HG03571 (cell line): ENCODE measurements around the gene TACR1.
"Not testable (repeated sequence)": the region's sequence is repeated elsewhere in the genome, so short reads cannot be mapped to it uniquely, and the experiment has no call there.

Experiments used
- ATAC-seq: cut with Tn5 transposase; IDR thresholded peaks from one replicate; pipeline ENCODE4 v1.9.1; 2021; ENCODE audit not compliant: unreplicated experiment

The TACR1 gene

DNA sequence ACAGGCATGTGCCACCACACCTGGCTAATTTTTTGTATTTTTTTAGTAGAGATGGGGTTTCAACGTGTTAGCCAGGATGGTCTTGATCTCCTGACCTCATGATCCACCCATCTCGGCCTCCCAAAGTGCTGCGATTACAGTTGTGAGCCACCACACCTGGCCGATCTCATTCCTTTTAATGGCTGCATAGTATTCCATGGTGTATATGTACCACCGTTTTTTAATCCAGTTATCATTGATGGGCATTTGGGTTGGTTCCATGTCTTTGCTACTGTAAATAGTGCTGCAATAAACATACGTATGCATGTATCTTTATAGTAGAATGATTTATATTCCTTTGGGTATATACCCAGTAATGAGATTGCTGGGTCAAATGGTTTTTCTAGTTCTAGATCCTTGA lies 51.4 kb downstream of the TACR1 start:
- not testable (repeated sequence) for ATAC-seq

DNA sequence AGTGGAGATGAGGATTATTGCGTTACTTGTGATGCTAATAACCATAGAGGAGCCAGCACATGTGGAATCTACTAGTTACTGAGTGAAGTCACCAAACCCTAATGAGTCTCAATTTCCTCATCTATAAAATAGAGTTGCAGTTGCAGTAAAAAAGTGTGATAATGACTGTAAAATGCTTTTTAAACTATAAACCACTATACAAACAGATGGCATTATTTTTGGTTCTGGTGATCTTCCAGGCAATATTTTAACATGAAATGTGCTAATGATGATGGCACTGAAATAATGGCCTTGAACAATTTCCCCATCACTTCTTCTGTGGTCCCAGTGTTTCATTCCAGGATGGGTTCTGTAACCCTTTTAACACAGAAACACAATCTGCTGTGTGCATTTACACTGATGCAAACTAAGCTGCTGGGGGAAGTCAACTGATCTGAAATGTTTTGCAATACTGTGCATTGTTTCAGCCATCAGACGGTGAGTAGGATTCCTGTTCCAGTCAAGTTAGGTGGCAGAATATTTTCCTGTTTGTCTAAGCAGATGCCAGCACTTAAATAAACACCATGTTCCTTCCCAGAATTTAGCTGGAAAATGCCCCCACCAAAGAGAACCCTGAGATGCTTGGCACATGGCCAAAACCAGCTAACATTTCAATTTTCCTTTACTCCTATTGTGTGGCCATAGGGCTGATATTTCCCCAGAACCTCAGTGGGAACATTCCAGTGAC lies 52.6 kb downstream of the TACR1 start:
- no peak for ATAC-seq

- ATAC-seq = not testable (repeated sequence)
These were observed 53.1 kb downstream of the TACR1 start for GRCh38 chr2:75146221-75146605.

GRCh38 chr2:75142081-75142480 lies 57.2 kb downstream of the TACR1 start:
- no peak for ATAC-seq

GRCh38 chr2:75140288-75140687 lies 59.0 kb downstream of the TACR1 start:
- no peak for ATAC-seq

DNA sequence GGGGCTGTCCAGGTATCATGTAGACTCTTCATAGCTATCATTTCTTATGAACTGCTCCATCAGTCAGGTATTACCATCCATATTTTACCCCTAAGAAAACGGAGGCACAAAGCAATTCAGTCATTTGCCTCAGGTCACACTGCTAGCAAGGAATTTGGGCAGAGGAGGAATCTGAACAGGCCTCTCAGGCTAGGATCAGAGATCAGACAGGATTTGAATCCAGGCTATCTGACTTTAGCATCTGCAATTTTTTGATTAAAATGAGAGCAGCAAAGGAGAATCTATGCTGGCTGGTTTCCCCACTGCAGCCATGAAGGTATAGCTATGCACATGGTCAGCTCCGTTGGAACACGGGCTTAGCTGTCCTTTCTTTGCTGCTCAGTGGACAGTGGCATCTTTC lies 60.1 kb downstream of the TACR1 start:
- ATAC-seq = no peak

DNA sequence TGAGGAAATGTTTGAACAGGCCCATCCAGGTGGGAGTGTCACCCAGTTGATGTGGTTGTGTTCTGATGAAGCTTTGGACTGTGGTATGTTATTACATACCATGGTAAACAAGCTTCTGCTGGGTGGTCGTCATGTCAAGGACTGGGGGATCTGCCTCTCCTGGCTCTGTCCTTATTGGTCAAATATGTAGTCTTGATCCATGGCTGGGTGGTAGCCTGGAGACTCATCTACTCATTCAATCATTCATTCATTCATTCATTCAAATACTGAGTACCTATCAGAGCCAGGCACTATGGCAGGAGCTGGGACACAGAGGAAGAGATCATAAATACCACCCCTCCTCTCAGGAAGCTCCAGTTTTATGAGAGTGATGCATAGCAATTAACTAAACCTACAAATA lies 60.8 kb downstream of the TACR1 start:
- ATAC-seq = no peak

DNA sequence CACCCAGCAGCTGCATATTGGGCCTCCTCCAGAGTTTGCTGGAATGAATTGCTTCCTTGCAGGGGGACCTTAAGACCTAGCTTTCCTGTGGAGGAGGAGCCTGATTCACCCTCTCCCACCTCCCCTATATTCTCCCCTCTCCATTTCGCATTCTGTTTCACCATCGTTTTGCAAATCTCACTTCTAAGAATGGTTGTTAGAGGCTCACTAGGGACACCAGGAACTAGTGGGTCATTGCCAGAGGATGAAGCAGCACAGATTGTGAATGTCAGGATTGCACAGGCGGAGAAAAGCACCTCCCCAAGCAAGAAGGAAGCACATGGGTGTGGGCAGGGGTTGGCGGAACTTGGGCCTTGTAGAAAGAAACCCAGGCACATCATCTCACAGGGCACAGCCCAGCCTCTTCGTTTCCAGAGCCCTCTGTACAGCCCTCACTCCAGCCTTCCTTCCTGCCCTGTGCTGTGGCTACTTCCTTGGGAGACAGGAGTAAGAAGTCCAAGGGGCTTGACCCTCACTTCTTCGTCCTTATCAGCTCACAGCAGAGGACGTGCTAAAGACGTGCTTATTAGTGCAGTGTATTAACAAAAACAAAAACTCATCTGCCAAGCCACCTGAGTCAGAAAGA lies 63.4 kb downstream of the TACR1 start:
- no peak for ATAC-seq

DNA sequence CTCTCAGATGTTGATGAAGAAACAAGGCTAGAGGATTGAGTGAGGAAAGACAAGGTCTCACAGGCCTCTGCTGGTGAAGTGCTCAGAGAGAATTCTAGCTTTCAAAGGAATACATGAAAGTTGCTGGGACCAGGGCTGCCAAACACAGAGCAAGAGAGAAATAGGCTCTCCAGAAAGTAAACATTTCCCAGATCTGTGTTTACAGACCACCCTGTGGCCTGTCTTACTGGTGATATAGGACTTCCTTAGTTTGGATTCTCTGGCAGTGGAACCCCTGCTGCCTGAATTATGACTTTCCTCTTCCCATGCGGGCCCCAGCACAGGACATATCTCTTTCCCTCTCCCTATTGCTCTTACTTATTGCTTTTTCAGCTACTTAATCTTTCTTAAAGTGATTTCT lies 64.5 kb downstream of the TACR1 start:
- no peak for ATAC-seq

DNA sequence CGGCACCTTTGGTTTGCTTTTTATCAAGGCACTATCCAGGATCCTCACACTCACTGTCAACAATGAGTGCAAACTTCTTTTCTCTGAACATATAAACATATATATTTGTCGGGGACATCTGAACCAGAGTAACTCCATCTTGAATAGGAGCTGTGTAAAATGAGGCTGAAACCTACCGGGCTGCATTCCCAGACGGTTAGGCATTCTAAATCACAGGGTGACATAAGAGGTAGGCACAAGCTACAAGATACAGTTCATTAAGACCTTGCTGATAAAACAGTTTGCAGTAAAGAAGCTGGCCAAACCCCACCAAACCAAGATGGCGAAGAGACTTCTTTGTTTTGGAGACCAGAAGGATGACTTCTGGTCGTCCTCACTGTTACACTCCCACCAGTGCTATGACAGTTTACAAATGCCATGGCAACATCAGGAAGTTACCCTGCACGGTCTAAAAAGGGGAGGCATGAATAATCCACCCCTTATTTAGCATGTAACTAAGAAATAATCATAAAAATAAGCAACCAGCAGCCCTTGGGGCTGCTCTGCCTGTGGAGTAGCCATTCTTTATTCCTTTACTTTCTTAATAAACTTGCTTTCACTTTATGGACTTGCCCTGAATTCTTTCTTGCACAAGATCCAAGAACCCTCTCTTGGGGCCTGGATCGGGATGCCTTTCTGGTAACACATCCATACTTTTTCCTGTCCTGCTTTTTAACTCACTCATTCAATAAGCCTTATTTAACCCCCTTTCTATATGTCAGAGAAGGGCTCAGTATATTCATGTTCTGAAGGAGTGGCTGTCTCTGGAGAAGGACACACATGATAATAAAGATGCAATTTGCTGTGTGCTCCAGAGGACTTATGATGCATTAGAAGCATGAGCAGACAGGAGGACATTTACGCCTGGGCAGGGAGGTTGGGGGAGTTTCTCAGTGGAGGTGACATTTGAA lies 65.4 kb downstream of the TACR1 start:
- ATAC-seq = no peak

GRCh38 chr2:75130171-75130570 lies 69.1 kb downstream of the TACR1 start:
- no peak for ATAC-seq

GRCh38 chr2:75123876-75124275 lies 75.4 kb downstream of the TACR1 start:
- ATAC-seq = no peak

- no peak for ATAC-seq
These were observed 86.0 kb downstream of the TACR1 start for GRCh38 chr2:75113231-75113869.

DNA sequence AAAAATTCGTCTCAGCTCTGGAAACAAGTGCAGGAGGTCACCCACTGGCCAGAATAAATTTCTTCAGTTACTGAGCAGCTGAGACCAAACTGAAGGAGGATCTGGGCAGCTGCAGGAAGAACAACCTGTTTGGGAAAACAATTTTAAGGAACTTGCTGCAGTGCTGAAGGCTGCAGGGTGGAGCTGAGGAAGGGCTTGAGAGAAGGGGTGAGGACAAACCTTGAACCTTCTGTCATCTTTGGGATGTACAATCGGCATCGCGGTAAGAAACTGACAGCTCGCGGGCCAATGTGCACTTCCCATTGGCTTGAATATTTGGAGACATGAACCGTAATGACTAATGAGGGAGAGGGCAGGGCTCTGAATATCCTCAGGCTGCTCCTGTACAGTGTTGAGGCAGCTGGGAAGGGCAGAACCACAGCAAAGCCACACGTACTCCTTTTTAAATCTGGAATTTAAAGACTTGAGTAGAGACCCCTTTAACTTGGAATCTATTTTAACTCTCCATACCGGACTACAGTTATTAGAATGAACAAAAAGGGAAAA lies 90.3 kb downstream of the TACR1 start:
- ATAC-seq = no peak

DNA sequence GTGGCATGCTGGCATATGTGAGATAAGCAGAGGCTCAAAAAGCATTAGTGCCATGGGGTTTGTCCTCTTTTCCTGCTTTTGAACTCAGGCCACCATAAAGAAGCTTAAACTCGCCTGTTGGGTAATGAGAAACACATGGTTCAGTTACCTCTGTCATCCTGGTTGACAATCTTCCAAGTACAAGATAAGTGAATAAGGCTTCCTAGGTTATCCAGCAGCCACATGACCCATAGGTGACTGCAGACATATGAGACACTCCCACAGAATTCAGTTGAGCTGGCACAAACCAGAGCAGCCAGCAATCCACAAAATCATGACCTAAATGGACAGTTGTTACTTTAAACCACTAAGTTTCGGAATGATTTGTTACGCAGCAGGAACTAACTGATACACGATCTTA lies 97.3 kb downstream of the TACR1 start:
- no peak for ATAC-seq

GRCh38 chr2:75100801-75101151 lies 98.5 kb downstream of the TACR1 start:
- no peak for ATAC-seq

GRCh38 chr2:75100011-75100800 lies 99.1 kb downstream of the TACR1 start:
- ATAC-seq = no peak

DNA sequence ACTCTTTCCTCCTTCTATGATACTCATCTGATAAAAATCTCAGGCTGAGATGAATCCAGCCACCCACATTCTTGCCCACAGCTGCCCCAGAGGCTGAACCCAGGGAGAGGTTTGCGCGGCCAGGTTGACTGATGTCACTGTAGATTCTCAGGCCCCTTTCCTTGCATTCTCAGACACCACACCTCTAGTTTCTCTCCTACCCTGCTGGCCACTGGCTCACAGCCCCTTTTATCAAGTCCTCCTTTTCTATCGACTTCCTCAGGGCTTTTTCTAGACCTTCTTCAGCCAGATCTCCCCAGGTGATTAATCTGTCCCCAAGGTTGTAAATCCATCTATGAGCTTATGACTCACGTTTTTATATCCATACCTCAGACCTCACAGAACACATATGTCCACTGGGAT lies 99.8 kb downstream of the TACR1 start:
- no peak for ATAC-seq

DNA sequence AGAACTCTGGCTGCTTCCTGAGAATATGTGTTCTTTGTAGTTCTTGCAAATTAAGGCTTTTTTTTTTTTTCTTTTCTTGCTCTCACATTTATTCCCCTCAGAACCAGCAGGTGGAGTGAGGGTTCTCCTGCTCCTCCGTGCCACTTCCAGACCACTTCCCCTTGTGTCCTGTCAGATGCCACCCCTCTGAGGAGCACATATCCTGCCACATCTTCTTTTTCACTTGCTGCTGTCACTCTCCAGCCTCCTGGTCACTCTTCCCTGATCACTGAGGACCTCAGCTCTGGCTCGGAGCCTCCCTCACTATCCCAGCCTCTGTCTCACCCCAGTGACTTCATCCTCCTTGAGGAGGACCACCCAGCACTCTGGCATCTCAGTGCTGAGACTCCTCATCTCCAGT lies 100.5 kb downstream of the TACR1 start:
- no peak for ATAC-seq

DNA sequence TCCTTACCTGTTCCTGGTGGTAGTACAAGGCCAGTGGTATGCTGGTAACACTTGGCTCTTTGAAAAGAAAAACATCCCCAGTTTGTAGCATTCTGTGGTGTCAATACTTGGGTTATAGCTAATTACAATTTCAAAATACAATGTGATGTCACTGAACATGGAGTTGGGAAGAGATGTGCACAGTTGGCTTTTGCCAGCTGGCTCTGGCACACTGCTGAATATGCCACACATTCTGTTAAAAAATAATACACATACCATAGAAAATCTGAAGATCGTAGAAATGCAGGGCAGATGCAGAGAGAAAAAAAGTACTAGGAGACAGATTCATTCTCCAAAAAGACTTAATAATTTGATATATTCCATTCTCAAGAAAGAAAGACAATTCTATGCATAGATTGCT lies 101.5 kb downstream of the TACR1 start:
- ATAC-seq = no peak
